ENCODE measurements around the gene BRDT.

GRCh38 chr1:92038695-92039346 lies 89.6 kb downstream of the BRDT start:
- TF ChIP-seq CTCF (conservative IDR thresholded peaks at IDR 0.05; ENCODE audit: low read depth, low read length): no peak
- TF ChIP-seq EZH2 (IDR thresholded peaks at IDR 0.05; ENCODE audit: borderline replicate concordance, low read depth, low read length, poor library complexity, severe bottlenecking): no peak
